Heart left ventricle (tissue), 13 donors: ENCODE measurements around the gene ABCC1.

ENCODE experiments used
- POLR2A ChIP-seq, 2 donors: fragments of 450-650 bp; IDR thresholded peaks; one replicate each; pipeline ENCODE4 v1.6.1; 2017; ENCODE audit warnings: antibody characterized with exemption in 2 of 2, mild to moderate bottlenecking in 2 of 2, moderate library complexity in 2 of 2
- TF ChIP-seq, protein P1 (sequence below), 12 donors: fragments of 200-600 bp; sonication (generic) in 4 of 12; IDR thresholded peaks; one replicate each; pipeline versions ENCODE4 v1.5.0 to v1.8.0; 2018 to 2022; ENCODE audit warnings: antibody characterized with exemption in 12 of 12, mild to moderate bottlenecking in 5 of 12
- donor health status: ischemic (EF 13 %, LVEDD 7.1; RV severe dilation, severe dysfunction).
- donor health status: DM: no; HTN: yes; CAD: no.
- donor health status: DM: no; HTN: no; CAD: no.
- donor health status: ischemic (EF 25% LVEDD 6.9; RV normal size, moderate dysfunction).
- donor health status: ischemic (EF 25% LVEDD 5.7; RV mildly dilated, moderate dysfunction).
- donor health status: ischemic (EF 35%, LVEDD 5.7; RV mildly dilated, moderate dysfunction).
- donor health status: nonischemic (EF 11% LVEDD 7.7; RV severe dilation, severe dysfunction).
- donor health status: DM: yes; HTN: yes; CAD: no.
- donor health status: PGD.
- donor health status: ischemic (EF 29% LVEDD 5.4; RV normal size, mild dysfunction).
- donor health status: nonischemic (EF 23%, LVEDD 6.1; RV moderate dilation, normal function).

DNA sequence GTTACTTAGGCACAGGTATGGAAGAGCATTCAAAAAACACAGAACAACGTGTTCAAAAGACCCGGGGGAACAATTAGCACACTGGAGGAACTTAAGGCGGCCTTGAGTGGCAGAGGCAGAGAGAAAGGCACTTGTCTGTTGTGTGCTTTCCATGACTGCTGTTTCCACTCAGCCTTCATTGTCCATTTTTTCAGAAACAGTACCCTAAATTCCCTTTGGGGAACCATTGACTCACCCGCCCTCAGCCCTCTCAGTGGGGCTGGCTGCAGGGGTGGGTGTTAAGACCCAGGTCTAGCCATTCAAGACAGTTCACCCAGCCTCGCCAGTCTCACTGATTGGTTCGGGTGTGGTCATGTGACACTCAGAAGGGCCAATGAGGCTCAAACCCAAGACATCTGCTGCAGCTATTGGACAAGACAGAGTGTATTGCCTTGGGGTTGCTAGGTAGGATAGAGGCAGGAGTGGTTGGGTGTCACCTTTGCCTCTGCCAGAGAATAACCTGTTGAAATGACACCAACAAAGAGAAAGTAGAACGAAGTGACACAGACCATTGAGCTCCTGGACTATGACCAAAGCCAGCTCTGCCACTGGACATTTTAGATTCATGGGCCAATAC is 41.4 kb upstream of the ABCC1 start:
- TF ChIP-seq, protein P1, sequence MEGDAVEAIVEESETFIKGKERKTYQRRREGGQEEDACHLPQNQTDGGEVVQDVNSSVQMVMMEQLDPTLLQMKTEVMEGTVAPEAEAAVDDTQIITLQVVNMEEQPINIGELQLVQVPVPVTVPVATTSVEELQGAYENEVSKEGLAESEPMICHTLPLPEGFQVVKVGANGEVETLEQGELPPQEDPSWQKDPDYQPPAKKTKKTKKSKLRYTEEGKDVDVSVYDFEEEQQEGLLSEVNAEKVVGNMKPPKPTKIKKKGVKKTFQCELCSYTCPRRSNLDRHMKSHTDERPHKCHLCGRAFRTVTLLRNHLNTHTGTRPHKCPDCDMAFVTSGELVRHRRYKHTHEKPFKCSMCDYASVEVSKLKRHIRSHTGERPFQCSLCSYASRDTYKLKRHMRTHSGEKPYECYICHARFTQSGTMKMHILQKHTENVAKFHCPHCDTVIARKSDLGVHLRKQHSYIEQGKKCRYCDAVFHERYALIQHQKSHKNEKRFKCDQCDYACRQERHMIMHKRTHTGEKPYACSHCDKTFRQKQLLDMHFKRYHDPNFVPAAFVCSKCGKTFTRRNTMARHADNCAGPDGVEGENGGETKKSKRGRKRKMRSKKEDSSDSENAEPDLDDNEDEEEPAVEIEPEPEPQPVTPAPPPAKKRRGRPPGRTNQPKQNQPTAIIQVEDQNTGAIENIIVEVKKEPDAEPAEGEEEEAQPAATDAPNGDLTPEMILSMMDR (IDR thresholded peaks at IDR 0.05), result no peak
- TF ChIP-seq POLR2A (IDR thresholded peaks at IDR 0.05), result no peak
